Erythroblast (primary cell): ENCODE results near the gene LAMA1.

ENCODE experiments used
- GATA1 ChIP-seq: IDR thresholded peaks from 2 replicates; pipeline ENCODE4 v1.6.1; 2011; ENCODE audit warnings: low read depth, mild to moderate bottlenecking, control low read depth, low read length, moderate library complexity
- POLR2A ChIP-seq: IDR thresholded peaks from 2 replicates; pipeline ENCODE4 v1.6.1; 2011; ENCODE audit warnings: mild to moderate bottlenecking, low read length

GRCh38 chr18:7048081-7048480 is 69.5 kb downstream of the LAMA1 start:
- TF ChIP-seq POLR2A = no peak
- no peak for TF ChIP-seq GATA1
